ENCODE results near the gene EGFR. TPM values are rescaled to one million over a fixed set of nuclear protein-coding genes. Genes with fewer than 3 reads are reported as not detected.
A peak's percentile ranks its signal among the peaks of the same experiment; 100 is the strongest.

Gene EGFR
- polyA plus RNA-seq, 1 of the 3 experiments (the other 2 are of a cell fraction) = 37.6 TPM

DNA sequence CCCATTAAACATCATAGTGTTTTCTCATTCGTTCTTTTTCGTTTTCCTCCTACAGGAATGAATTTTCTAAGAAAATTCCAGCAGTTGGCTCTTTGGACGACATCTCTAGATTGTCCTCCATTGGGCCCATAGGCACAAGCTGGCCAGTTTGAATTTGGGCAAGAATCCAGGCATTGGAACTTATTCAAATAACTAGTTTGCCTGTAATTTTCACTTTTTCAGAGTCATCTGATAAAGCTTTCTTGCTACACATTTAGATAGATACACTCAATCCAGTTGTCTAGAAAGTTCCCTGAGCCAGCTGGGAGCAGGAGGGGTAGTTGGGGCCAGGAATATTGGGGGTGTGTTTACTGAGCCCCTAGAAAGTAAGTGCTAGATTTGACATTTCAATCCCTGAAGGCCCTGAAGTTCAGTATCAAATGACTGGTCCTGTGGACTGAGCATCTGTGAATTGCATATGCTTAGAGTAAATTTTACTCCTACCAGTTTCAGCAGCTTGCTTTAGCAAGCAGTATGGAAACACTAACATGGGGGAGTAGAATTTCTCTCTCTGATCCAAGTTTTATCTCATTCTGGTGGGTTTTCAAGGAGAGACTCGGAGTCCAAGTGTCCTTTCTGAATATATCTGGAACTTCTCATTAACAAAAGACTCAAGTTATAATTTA is 5.2 kb downstream of the EGFR start:
- POLR2A ChIA-PET = no interaction called here
- CTCF ChIA-PET = interaction anchor here (0.8 to 5.2 kb wide), 2 partner anchors 69 to 232 kb away, joined by 3 to 28 read pairs; no protein-coding TSS in a partner anchor
- Histone ChIP-seq H3K4me2 (peak overlapping the region; percentile 2; the same call in 1 of the 2 replicates), H3F3A (replicated peaks; ENCODE audit: insufficient read depth) (peaks cover 11% of the 10 kb centered on the region), H3K36me3 (replicated peaks in 1 of 2; ENCODE audit: control insufficient read depth in 1 of 2, insufficient read depth in 2 of 2, low read length in 1 of 2) (peaks cover 10 to 39% of the 10 kb centered on the region in 2 experiments), H3K27ac (ENCODE audit: low read depth in 2 of 2, low read length in 1 of 2) (no peak overlapping the region), H4K20me1 (ENCODE audit: insufficient read depth) (peaks cover 89% of the 10 kb centered on the region), H3K9me2 (no peaks in the 10 kb centered on the region), H3K4me3 (ENCODE audit: low read depth in 2 of 2, low read length in 1 of 2) (no peak overlapping the region), H2AFZ (ENCODE audit: low read depth) (no peak overlapping the region), H3K4me1 (ENCODE audit: control insufficient read depth in 1 of 2, insufficient read depth in 2 of 2, low read depth in 1 of 2, low read length in 1 of 2) (peaks cover 11 to 23% of the 10 kb centered on the region in 2 experiments; a peak in 2 of 4 replicates), H3K27me3 (ENCODE audit: insufficient read depth) (no peaks in the 10 kb centered on the region), H3K9ac (no peak overlapping the region), H3K79me2 (ENCODE audit: insufficient read depth) (peaks cover 99% of the 10 kb centered on the region), H3K9me3 (no peaks in the 10 kb centered on the region)
- 90% methylated on average over 4 of the region's 4 CpGs for WGBS (ENCODE audit: low lambda C conversion rate)
- TF ChIP-seq FOXJ3 (CRISPR knock-in tag; IDR thresholded peaks at IDR 0.05) (no peak), RAD21 (IDR thresholded peaks at IDR 0.05; ENCODE audit: low read length) (no peak), CHD2 (IDR thresholded peaks at IDR 0.05; ENCODE audit: low read length, partially characterized antibody) (no peak), RXRA (IDR thresholded peaks at IDR 0.05; ENCODE audit: borderline replicate concordance, low read depth) (no peak), FOXM1 (IDR thresholded peaks at IDR 0.05; ENCODE audit: low read depth) (no peak), TAF1 (IDR thresholded peaks at IDR 0.05; ENCODE audit: borderline replicate concordance, low read depth, low read length) (no peak), EP300 (IDR thresholded peaks at IDR 0.05; ENCODE audit: borderline replicate concordance in 1 of 2, low read depth in 1 of 2, low read length in 1 of 2) (no peak)
- no peak for DNase-seq

DNA sequence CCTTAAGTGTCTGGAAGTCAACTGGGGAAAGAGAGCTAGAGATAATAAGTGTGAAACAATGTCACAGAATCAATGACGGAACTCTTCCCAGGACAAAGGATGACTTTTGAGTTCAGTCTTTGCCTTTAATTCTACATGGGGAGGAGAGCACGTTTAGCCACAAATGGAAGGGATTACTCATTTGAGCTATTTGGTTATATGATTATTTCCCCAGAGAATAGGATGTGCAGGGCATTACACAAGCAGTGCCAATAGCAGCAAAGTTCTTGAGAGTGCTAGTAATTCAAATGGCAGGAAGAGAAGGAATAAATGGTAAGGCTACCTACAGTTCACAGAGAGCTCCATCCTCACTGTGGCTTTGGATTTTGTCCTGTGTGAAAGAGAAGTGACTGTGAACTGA is 6.0 kb downstream of the EGFR start:
- no peak overlapping the region for H3K9ac ChIP-seq
- H3K27ac ChIP-seq (ENCODE audit: low read depth in 2 of 2, low read length in 1 of 2) = no peak overlapping the region; a peak in 1 of 4 replicates
- no peak for DNase-seq
- no peaks in the 10 kb centered on the region for H3K27me3 ChIP-seq (ENCODE audit: insufficient read depth)
- peaks cover 15% of the 10 kb centered on the region for H3F3A ChIP-seq (replicated peaks; ENCODE audit: insufficient read depth)
- WGBS (ENCODE audit: low lambda C conversion rate) = 72% methylated on average over 2 of the region's 2 CpGs
- H3K36me3 ChIP-seq (replicated peaks in 1 of 2; ENCODE audit: control insufficient read depth in 1 of 2, insufficient read depth in 2 of 2, low read length in 1 of 2) = peaks cover 10 to 45% of the 10 kb centered on the region in 2 experiments
- H3K4me2 ChIP-seq = peak overlapping the region; percentile 2; the same call in 1 of the 2 replicates
- H2AFZ ChIP-seq (ENCODE audit: low read depth) = no peak overlapping the region
- H3K79me2 ChIP-seq (ENCODE audit: insufficient read depth) = peaks cover 99% of the 10 kb centered on the region
- no peak overlapping the region for H3K4me3 ChIP-seq (ENCODE audit: low read depth in 2 of 2, low read length in 1 of 2)
- peaks cover 97% of the 10 kb centered on the region for H4K20me1 ChIP-seq (ENCODE audit: insufficient read depth)
- H3K9me3 ChIP-seq = no peaks in the 10 kb centered on the region
- POLR2A ChIA-PET = no interaction called here
- TF ChIP-seq RCOR1 (IDR thresholded peaks at IDR 0.05; ENCODE audit: low read length) (no peak), SIN3A (IDR thresholded peaks at IDR 0.05; ENCODE audit: borderline replicate concordance, low read depth, low read length) (no peak), FOXJ3 (CRISPR knock-in tag; IDR thresholded peaks at IDR 0.05) (no peak), EZH2phosphoT487 (IDR thresholded peaks at IDR 0.05; ENCODE audit: borderline replicate concordance, low read depth) (no peak)
- TF ChIP-seq, protein P1, sequence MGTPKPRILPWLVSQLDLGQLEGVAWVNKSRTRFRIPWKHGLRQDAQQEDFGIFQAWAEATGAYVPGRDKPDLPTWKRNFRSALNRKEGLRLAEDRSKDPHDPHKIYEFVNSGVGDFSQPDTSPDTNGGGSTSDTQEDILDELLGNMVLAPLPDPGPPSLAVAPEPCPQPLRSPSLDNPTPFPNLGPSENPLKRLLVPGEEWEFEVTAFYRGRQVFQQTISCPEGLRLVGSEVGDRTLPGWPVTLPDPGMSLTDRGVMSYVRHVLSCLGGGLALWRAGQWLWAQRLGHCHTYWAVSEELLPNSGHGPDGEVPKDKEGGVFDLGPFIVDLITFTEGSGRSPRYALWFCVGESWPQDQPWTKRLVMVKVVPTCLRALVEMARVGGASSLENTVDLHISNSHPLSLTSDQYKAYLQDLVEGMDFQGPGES (IDR thresholded peaks at IDR 0.05; ENCODE audit: low read depth, low read length) = no peak
- no peaks in the 10 kb centered on the region for H3K9me2 ChIP-seq
- peaks cover 8 to 29% of the 10 kb centered on the region in 2 experiments; a peak in 3 of 4 replicates for H3K4me1 ChIP-seq (ENCODE audit: control insufficient read depth in 1 of 2, insufficient read depth in 2 of 2, low read depth in 1 of 2, low read length in 1 of 2)
- CTCF ChIA-PET = interaction anchor here (0.8 to 5.2 kb wide), 3 partner anchors 18 to 251 kb away, joined by 4 to 28 read pairs (median 4); no protein-coding TSS in a partner anchor

All from SK-N-SH (cell line).